GM19351 (cell line): ENCODE results near the gene ANKRD12.

Experiments
- ATAC-seq: cut with Tn5 transposase; IDR thresholded peaks from one replicate; pipeline ENCODE4 v1.9.1; 2021; ENCODE audit warnings: mild to moderate bottlenecking, moderate library complexity; ENCODE audit not compliant: unreplicated experiment

ANKRD12 gene

GRCh38 chr18:9334973-9335696, 198.6 kb downstream of the ANKRD12 start:
- peak; percentile 46 for ATAC-seq
